LNCaP clone FGC (cell line): ENCODE results near the gene CHI3L1.
"Not testable (repeated sequence)": the region's sequence is repeated elsewhere in the genome, so short reads cannot be mapped to it uniquely, and the experiment has no call there.

Experiments used
- DNase-seq: peaks from one replicate; pipeline ENCODE4 v3.0.0-alpha.2; 2011; ENCODE audit warnings: low read depth
- H3K4me3 ChIP-seq: 2 replicates; pipeline ENCODE4 v1.5.1; 2011; ENCODE audit warnings: mild to moderate bottlenecking, low read depth, low read length, control low read depth
- TF ChIP-seq, protein P1 (sequence below): IDR thresholded peaks from 2 replicates; pipeline ENCODE4 v1.5.1; 2012; ENCODE audit warnings: mild to moderate bottlenecking; ENCODE audit not compliant: control insufficient read depth, insufficient read depth; ENCODE audit errors: extremely low read depth

The CHI3L1 gene

DNA sequence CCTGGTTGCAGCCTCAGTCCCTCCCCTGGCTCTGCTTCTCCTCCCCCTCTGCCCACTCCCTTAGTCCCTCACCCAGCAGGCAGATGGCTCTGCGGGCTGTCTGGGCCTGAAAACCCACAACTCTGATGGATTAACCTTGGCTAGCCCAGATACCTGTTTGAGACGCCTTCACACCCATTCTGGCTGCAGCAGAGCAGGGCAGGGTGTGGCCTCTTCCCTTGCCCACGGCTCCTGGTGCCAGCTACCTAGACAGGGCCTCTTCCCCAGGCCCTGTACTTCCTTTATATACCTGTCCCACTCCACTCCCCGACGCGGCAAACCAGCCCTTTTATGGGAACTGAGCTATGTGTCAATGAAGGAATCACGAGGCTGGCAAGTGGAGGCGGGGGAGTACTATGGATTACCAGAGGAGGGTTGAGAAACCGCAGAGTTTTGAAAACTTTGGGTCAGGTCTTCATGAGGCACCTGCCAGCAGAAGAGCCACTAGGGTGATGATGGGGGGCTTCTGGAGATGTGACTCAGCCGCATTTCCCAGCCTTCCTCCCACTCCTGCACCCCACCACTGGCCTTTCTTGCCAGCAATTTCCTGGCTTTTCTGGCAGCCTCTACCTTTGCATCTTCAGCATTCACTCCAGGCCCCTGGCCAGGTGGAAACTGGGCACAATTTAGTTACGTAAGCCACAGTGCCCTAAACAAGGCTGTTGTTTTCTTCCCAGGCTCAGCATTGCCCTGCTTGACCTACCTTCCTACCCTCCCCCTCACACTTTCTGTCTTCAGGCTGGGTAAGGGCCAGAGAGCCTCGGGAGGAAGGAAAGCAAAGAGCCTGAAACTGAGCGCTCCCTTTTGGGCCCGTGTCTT, at the start of gene CHI3L1:
CHI3L1 (minus strand) TSS at position 259 of the 858 bp plus-strand sequence; CDS start at position 178, 81 bp downstream.
- no peak within 1 kb of the TSS for H3K4me3 ChIP-seq
- no peak for DNase-seq
- TF ChIP-seq, protein P1, sequence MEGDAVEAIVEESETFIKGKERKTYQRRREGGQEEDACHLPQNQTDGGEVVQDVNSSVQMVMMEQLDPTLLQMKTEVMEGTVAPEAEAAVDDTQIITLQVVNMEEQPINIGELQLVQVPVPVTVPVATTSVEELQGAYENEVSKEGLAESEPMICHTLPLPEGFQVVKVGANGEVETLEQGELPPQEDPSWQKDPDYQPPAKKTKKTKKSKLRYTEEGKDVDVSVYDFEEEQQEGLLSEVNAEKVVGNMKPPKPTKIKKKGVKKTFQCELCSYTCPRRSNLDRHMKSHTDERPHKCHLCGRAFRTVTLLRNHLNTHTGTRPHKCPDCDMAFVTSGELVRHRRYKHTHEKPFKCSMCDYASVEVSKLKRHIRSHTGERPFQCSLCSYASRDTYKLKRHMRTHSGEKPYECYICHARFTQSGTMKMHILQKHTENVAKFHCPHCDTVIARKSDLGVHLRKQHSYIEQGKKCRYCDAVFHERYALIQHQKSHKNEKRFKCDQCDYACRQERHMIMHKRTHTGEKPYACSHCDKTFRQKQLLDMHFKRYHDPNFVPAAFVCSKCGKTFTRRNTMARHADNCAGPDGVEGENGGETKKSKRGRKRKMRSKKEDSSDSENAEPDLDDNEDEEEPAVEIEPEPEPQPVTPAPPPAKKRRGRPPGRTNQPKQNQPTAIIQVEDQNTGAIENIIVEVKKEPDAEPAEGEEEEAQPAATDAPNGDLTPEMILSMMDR, result no peak

DNA sequence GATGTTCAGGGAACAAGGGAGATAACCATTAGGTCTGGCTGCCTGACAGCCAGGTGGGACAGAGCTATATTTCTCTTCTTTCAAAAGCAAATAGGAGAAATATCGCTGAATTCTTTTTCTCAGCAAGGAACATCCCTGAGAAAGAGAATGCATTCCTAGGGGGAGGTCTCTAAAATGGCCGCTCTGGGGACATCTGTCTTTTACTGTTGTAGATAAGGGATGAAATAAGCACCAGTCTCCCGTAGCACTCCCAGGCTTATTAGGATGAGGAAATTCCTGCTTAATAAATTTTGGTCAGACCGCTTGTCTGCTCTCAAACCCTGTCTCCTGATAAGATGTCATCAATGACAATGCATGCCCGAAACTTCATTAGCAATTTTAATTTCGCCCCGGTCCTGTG, 48.4 kb upstream of the CHI3L1 start:
- not testable (repeated sequence) for H3K4me3 ChIP-seq, DNase-seq

DNA sequence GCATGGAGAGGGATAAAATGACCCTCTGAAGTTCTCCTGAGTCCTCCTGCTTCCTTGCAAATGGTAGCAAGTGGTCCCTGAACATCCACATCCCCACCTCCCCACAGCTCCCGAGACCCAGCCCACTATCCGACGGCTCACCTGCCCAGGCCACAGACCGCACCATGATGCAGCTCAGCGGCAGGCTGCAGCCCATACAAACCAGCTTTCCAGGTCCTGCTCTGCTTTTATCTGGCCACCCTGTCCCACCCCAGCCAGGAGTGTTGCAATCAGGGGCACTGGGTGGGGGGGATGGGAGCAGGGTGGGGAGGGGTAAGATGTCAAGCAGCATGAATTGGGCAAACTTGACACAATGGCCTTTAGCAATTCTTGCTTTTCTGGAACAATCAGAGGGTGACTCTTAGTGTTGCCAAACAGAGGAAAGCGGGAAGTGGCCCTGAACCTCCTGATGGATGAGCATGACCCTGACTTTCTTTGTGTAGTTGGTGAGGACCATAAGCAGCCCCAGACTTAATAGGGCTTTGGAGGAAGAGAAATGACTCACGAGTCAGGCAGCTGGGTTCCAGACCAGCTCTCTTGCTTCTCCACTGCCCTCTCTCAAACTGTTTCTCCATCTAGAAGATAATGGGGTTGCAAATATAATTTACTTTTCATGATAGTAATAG, 43.1 kb upstream of the CHI3L1 start, which contains the start of gene CHIT1:
CHIT1 (minus strand) TSS at position 203 of the 665 bp plus-strand sequence; CDS start at position 166, 37 bp downstream.
- TF ChIP-seq, protein P1, result no peak
- H3K4me3 ChIP-seq, result no peak within 1 kb of the TSS

DNA sequence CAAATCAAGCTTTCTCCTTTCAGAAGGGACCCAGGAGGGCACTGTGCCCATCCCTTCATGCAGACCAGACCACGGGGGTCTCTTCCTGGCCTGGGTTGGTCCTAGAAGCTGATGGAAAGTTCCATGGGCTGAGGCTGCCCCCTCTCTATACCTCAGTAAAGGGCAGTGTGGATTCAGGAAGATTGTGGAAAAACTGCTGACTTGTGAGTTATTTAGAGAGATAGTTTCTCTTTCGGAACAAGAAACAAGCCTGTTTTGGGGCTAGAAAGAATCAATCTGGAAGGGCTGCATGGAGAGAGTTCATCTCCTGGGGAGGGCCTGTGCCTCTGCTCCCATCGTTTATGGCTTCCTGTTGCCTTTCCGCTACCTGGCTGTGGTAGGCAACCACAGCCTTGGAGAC, 42.2 kb upstream of the CHI3L1 start:
- no peak overlapping the region for H3K4me3 ChIP-seq
- no peak for DNase-seq
- TF ChIP-seq, protein P1, result no peak

More for the DNA sequence above, 43.1 kb upstream of the CHI3L1 start, which contains the start of gene CHIT1:
- DNase-seq, result no peak

DNA sequence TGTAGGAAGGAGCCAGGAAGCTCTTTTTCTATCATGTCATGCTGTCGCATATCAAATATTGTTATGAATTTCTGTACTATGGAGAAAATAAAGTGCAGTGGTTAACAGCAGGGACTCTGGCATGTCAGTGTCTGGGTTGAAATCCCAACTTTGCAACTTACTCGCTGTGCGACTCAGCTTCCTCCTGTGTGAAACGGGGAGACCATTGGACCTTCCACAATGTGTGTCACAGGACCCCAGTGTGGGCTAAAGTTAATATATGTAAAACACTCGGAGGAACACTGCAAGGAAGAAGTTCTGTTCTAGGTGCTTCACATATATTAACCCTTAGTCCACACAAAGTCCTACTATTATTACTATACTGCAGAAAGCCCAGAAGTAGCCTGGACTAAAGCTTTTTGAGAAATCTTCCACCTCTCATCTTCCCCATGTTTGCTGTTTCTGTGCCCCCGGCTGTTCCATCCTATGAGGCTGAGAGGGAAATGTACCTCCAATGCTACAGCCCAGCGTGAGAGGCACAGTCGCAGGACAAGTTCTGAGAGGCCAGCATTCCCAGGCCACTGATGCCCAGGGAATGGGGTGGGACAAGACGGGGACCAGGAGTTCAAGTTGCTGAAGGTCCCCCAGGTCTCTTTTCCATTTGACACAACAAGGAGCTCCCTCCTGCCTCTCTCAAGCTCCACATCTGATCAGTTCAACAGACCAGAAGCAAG, 41.0 kb upstream of the CHI3L1 start:
- H3K4me3 ChIP-seq, result no peak overlapping the region
- DNase-seq, result no peak
- TF ChIP-seq, protein P1, result no peak

DNA sequence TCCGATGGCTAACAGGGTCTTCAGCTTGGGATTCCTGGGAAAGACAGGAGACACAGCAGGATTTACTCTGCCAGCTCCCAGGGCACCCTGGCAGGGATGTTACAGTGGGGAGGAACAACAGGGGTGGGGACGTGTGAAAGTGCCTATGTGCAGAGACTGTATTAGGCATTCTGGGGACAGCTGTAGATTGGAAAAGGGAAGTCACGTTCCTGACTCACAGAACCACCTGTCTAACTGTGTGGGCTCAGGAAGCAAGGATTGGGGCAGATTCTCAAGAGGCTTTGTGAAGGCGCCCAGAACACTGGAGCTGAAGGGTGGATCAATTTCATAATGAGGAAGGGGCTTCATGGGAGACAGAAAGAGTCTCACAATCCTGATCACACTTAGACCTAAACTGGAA, 38.6 kb upstream of the CHI3L1 start:
- H3K4me3 ChIP-seq, result no peak overlapping the region
- no peak for DNase-seq
- TF ChIP-seq, protein P1, result no peak

DNA sequence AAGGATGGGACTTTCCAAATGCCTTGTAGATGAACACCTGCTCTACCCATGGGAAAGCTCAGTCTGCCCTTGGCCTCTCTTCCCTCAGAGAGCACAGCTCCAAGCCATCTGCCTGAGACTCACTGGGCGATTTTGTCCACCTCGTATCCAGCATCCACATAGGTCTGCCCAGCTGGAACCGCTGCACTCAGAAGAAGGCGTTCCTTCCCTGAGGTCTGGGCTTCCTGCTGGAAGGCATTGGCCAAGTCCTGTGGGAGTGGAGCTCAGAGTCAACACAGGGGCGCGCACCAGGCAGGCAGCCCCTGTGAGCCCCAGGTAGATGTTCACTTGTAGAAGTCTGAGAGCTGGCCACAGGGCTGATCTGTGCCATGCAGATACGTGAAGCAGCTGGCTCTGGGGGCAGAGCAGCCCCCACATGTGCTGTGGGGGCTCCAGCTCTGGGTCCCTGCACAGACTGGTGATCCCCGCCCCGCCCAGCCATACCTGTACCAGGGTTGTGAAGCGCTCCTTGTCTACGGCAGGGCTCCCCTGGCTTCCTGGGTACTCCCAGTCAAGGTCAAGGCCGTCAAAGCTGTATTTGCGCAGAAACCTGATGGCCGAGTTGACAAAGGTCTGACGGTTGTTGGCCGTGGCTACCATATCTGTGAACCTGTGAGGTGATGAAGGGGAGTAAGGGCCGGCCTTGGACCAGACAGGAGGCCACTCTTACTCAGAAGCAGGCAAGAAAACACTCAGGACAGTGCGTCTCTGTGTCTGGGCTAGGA, 36.7 kb upstream of the CHI3L1 start:
- H3K4me3 ChIP-seq, result no peak overlapping the region
- TF ChIP-seq, protein P1, result no peak
- no peak for DNase-seq
